HEK293 (cell line): ENCODE results near the gene MCRIP2.

ENCODE experiments used
- MZF1 ChIP-seq: fragments of 450-650 bp; formaldehyde crosslinking; IDR thresholded peaks from 2 replicates; pipeline ENCODE4 v1.5.1; 2017; ENCODE audit warnings: missing biosample characterization, missing genetic modification characterization, borderline replicate concordance
- OSR2 ChIP-seq: fragments of 450-650 bp; formaldehyde crosslinking; IDR thresholded peaks from 2 replicates; pipeline ENCODE4 v1.5.1; 2016; ENCODE audit warnings: missing biosample characterization, missing genetic modification characterization
- OVOL3 ChIP-seq: fragments of 450-650 bp; formaldehyde crosslinking; IDR thresholded peaks from 2 replicates; pipeline ENCODE4 v1.5.1; 2016; ENCODE audit warnings: missing biosample characterization, missing genetic modification characterization
- SP2 ChIP-seq: fragments of 450-650 bp; formaldehyde crosslinking; IDR thresholded peaks from 2 replicates; pipeline ENCODE4 v1.5.1; 2016; ENCODE audit warnings: missing biosample characterization, missing genetic modification characterization
- ZBTB1 ChIP-seq: fragments of 450-650 bp; formaldehyde crosslinking; IDR thresholded peaks from 2 replicates; pipeline ENCODE4 v1.5.1; 2016; ENCODE audit warnings: missing biosample characterization, missing genetic modification characterization
- ZBTB17 ChIP-seq: fragments of 450-650 bp; formaldehyde crosslinking; IDR thresholded peaks from 2 replicates; pipeline ENCODE4 v1.5.1; 2016; ENCODE audit warnings: missing biosample characterization, missing genetic modification characterization
- ZBTB21 ChIP-seq: fragments of 450-650 bp; formaldehyde crosslinking; IDR thresholded peaks from 2 replicates; pipeline ENCODE4 v1.5.1; 2017; ENCODE audit warnings: missing biosample characterization, missing genetic modification characterization
- ZBTB48 ChIP-seq: fragments of 450-650 bp; formaldehyde crosslinking; IDR thresholded peaks from 2 replicates; pipeline ENCODE4 v1.5.1; 2016; ENCODE audit warnings: missing biosample characterization, missing genetic modification characterization
- ZNF112 ChIP-seq: fragments of 450-650 bp; formaldehyde crosslinking; IDR thresholded peaks from 2 replicates; pipeline ENCODE4 v1.5.0; 2017; ENCODE audit warnings: missing biosample characterization, missing genetic modification characterization
- ZNF138 ChIP-seq: fragments of 450-650 bp; formaldehyde crosslinking; IDR thresholded peaks from 2 replicates; pipeline ENCODE4 v1.5.1; 2016; ENCODE audit warnings: missing biosample characterization, missing genetic modification characterization, borderline replicate concordance
- ZNF140 ChIP-seq: fragments of 450-650 bp; formaldehyde crosslinking; IDR thresholded peaks from 2 replicates; pipeline ENCODE4 v1.5.1; 2016; ENCODE audit warnings: missing biosample characterization, missing genetic modification characterization
- ZNF146 ChIP-seq: fragments of 450-650 bp; formaldehyde crosslinking; IDR thresholded peaks from 2 replicates; pipeline ENCODE4 v1.5.1; 2016; ENCODE audit warnings: missing biosample characterization, missing genetic modification characterization
- ZNF302 ChIP-seq: fragments of 450-650 bp; formaldehyde crosslinking; IDR thresholded peaks from 2 replicates; pipeline ENCODE4 v1.5.1; 2016; ENCODE audit warnings: missing biosample characterization, missing genetic modification characterization, low read depth
- ZNF416 ChIP-seq: fragments of 450-650 bp; formaldehyde crosslinking; IDR thresholded peaks from 2 replicates; pipeline ENCODE4 v1.5.1; 2016; ENCODE audit warnings: missing biosample characterization, missing genetic modification characterization
- ZNF426 ChIP-seq: fragments of 450-650 bp; formaldehyde crosslinking; IDR thresholded peaks from 2 replicates; pipeline ENCODE4 v1.5.1; 2017; ENCODE audit warnings: missing biosample characterization, missing genetic modification characterization, mild to moderate bottlenecking, inconsistent platforms, moderate library complexity
- ZNF514 ChIP-seq: fragments of 450-650 bp; formaldehyde crosslinking; IDR thresholded peaks from 2 replicates; pipeline ENCODE4 v1.5.1; 2016; ENCODE audit warnings: missing biosample characterization, missing genetic modification characterization
- ZNF544 ChIP-seq: fragments of 450-650 bp; formaldehyde crosslinking; IDR thresholded peaks from 2 replicates; pipeline ENCODE4 v1.5.0; 2017; ENCODE audit warnings: missing biosample characterization, missing genetic modification characterization
- ZNF585B ChIP-seq: fragments of 450-650 bp; formaldehyde crosslinking; IDR thresholded peaks from 2 replicates; pipeline ENCODE4 v1.5.1; 2016; ENCODE audit warnings: missing biosample characterization, missing genetic modification characterization
- ZNF621 ChIP-seq: fragments of 450-650 bp; formaldehyde crosslinking; IDR thresholded peaks from 2 replicates; pipeline ENCODE4 v1.5.1; 2017; ENCODE audit warnings: missing biosample characterization, missing genetic modification characterization
- ZNF658 ChIP-seq: fragments of 450-650 bp; formaldehyde crosslinking; IDR thresholded peaks from 2 replicates; pipeline ENCODE4; 2016; ENCODE audit warnings: missing biosample characterization, missing genetic modification characterization
- ZNF76 ChIP-seq: fragments of 450-650 bp; formaldehyde crosslinking; IDR thresholded peaks from 2 replicates; pipeline ENCODE4; 2016; ENCODE audit warnings: low read depth, missing biosample characterization, missing genetic modification characterization, borderline replicate concordance
- ZNF768 ChIP-seq: fragments of 450-650 bp; formaldehyde crosslinking; IDR thresholded peaks from 2 replicates; pipeline ENCODE4 v1.5.1; 2018; ENCODE audit warnings: missing biosample characterization, mild to moderate bottlenecking, missing genetic modification characterization
- ZNF785 ChIP-seq: fragments of 450-650 bp; formaldehyde crosslinking; IDR thresholded peaks from 2 replicates; pipeline ENCODE4 v1.5.1; 2016; ENCODE audit warnings: missing biosample characterization, missing genetic modification characterization
- ZNF791 ChIP-seq: fragments of 450-650 bp; formaldehyde crosslinking; IDR thresholded peaks from 2 replicates; pipeline ENCODE4 v1.5.1; 2016; ENCODE audit warnings: missing biosample characterization, missing genetic modification characterization
- ZNF792 ChIP-seq: fragments of 450-650 bp; formaldehyde crosslinking; IDR thresholded peaks from 2 replicates; pipeline ENCODE4 v1.5.1; 2016; ENCODE audit warnings: missing biosample characterization, missing genetic modification characterization
- ZSCAN30 ChIP-seq: fragments of 450-650 bp; IDR thresholded peaks from 2 replicates; pipeline ENCODE4 v1.5.1; 2018; ENCODE audit warnings: missing biosample characterization, mild to moderate bottlenecking, missing genetic modification characterization, moderate library complexity
- TF ChIP-seq, protein P1 (sequence below): fragments of 450-650 bp; formaldehyde crosslinking; IDR thresholded peaks from 2 replicates; pipeline ENCODE4 v1.5.1; 2016; ENCODE audit warnings: missing biosample characterization, missing genetic modification characterization
- TF ChIP-seq, protein P2 (sequence below): fragments of 450-650 bp; formaldehyde crosslinking; IDR thresholded peaks from 2 replicates; pipeline ENCODE4 v1.5.1; 2017; ENCODE audit warnings: missing biosample characterization, missing genetic modification characterization
- TF ChIP-seq, protein P3 (sequence below): fragments of 450-650 bp; formaldehyde crosslinking; IDR thresholded peaks from 2 replicates; pipeline ENCODE4 v1.5.1; 2016; ENCODE audit warnings: missing biosample characterization, missing genetic modification characterization
- TF ChIP-seq, protein P4 (sequence below): fragments of 450-650 bp; formaldehyde crosslinking; IDR thresholded peaks from 2 replicates; pipeline ENCODE4 v1.5.1; 2016; ENCODE audit warnings: missing biosample characterization, missing genetic modification characterization
- TF ChIP-seq, protein P5 (sequence below): fragments of 450-650 bp; formaldehyde crosslinking; IDR thresholded peaks from 2 replicates; pipeline ENCODE4 v1.5.1; 2017; ENCODE audit warnings: missing biosample characterization, missing genetic modification characterization
- TF ChIP-seq, protein P6 (sequence below): fragments of 450-650 bp; formaldehyde crosslinking; IDR thresholded peaks from 2 replicates; pipeline ENCODE4 v1.5.1; 2017; ENCODE audit warnings: missing biosample characterization, missing genetic modification characterization

The MCRIP2 gene

DNA sequence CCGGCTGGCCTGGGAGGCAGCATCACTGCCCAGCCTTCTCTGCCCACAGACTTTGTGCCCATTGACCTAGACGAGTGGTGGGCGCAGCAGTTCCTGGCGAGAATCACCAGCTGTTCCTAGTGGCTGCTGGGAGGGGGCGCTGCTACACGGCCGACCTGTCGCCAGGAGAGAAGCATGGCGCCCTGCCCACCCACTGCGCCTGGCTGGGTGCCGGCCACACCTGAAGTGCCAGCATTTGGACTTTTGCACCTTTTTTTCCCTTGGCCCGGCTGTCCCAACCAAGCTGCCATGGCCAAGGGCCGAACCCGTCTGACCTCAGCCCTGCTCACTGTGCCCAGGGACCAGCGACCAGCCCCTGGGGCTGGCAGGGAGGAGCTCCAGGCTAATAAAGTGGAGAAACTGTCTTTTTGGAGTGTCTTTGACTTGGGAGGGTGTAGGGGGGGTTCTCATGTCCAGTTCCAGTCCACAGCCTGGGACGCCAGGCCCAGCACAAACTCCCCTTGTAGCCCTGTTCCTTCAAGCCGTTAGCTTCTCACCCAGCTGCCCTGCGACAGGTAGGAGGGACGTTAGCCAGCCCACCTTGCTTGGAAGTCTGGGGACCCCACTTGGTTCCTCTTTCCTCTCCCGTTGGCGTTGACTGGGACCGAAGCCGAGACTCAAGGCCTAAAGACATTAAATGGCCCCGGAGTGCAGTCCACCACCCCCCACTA lies 6.6 kb downstream of the MCRIP2 start (continued):
- no peak for TF ChIP-seq ZNF621 (tag by site-specific recombination)
- TF ChIP-seq, protein P1, sequence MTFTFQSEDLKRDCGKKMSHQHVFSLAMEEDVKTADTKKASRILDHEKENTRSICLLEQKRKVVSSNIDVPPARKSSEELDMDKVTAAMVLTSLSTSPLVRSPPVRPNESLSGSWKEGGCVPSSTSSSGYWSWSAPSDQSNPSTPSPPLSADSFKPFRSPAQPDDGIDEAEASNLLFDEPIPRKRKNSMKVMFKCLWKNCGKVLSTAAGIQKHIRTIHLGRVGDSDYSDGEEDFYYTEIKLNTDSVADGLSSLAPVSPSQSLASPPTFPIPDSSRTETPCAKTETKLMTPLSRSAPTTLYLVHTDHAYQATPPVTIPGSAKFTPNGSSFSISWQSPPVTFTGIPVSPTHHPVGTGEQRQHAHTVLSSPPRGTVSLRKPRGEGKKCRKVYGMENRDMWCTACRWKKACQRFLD (tag by site-specific recombination) = no peak
- TF ChIP-seq ZNF112 (tag by site-specific recombination) = no peak
- TF ChIP-seq ZNF658 (tag by site-specific recombination) = no peak
- TF ChIP-seq, protein P2, sequence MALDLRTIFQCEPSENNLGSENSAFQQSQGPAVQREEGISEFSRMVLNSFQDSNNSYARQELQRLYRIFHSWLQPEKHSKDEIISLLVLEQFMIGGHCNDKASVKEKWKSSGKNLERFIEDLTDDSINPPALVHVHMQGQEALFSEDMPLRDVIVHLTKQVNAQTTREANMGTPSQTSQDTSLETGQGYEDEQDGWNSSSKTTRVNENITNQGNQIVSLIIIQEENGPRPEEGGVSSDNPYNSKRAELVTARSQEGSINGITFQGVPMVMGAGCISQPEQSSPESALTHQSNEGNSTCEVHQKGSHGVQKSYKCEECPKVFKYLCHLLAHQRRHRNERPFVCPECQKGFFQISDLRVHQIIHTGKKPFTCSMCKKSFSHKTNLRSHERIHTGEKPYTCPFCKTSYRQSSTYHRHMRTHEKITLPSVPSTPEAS = no peak
- TF ChIP-seq, protein P3, sequence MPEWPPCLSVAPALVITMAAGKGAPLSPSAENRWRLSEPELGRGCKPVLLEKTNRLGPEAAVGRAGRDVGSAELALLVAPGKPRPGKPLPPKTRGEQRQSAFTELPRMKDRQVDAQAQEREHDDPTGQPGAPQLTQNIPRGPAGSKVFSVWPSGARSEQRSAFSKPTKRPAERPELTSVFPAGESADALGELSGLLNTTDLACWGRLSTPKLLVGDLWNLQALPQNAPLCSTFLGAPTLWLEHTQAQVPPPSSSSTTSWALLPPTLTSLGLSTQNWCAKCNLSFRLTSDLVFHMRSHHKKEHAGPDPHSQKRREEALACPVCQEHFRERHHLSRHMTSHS (tag by site-specific recombination) = no peak
- TF ChIP-seq, protein P4, sequence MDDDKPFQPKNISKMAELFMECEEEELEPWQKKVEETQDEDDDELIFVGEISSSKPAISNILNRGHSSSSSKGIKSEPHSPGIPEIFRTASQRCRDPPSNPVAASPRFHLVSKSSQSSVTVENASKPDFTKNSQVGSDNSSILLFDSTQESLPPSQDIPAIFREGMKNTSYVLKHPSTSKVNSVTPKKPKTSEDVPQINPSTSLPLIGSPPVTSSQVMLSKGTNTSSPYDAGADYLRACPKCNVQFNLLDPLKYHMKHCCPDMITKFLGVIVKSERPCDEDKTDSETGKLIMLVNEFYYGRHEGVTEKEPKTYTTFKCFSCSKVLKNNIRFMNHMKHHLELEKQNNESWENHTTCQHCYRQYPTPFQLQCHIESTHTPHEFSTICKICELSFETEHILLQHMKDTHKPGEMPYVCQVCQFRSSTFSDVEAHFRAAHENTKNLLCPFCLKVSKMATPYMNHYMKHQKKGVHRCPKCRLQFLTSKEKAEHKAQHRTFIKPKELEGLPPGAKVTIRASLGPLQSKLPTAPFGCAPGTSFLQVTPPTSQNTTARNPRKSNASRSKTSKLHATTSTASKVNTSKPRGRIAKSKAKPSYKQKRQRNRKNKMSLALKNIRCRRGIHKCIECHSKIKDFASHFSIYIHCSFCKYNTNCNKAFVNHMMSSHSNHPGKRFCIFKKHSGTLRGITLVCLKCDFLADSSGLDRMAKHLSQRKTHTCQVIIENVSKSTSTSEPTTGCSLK = no peak
- no peak for TF ChIP-seq ZNF426 (tag by site-specific recombination)
- TF ChIP-seq MZF1 (tag by site-specific recombination) = no peak
- no peak for TF ChIP-seq ZNF585B (tag by site-specific recombination)
- no peak for TF ChIP-seq SP2
- no peak for TF ChIP-seq ZNF791
- no peak for TF ChIP-seq ZBTB21 (tag by site-specific recombination)
- no peak for TF ChIP-seq ZNF792
- TF ChIP-seq ZSCAN30 (tag by site-specific recombination) = 0 out of 2 replicates have a peak, but pooled peaks have one; percentile 47
- no peak for TF ChIP-seq ZNF768 (tag by site-specific recombination)
- TF ChIP-seq ZBTB17 = no peak
- TF ChIP-seq, protein P5, sequence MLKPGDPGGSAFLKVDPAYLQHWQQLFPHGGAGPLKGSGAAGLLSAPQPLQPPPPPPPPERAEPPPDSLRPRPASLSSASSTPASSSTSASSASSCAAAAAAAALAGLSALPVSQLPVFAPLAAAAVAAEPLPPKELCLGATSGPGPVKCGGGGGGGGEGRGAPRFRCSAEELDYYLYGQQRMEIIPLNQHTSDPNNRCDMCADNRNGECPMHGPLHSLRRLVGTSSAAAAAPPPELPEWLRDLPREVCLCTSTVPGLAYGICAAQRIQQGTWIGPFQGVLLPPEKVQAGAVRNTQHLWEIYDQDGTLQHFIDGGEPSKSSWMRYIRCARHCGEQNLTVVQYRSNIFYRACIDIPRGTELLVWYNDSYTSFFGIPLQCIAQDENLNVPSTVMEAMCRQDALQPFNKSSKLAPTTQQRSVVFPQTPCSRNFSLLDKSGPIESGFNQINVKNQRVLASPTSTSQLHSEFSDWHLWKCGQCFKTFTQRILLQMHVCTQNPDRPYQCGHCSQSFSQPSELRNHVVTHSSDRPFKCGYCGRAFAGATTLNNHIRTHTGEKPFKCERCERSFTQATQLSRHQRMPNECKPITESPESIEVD (tag by site-specific recombination) = no peak
- TF ChIP-seq ZNF140 (tag by site-specific recombination) = no peak
- TF ChIP-seq ZNF416 (tag by site-specific recombination) = no peak
- TF ChIP-seq ZNF138 (tag by site-specific recombination) = no peak
- no peak for TF ChIP-seq ZNF76 (tag by site-specific recombination)
- no peak for TF ChIP-seq ZNF544
- TF ChIP-seq ZNF514 (tag by site-specific recombination) = no peak
- TF ChIP-seq OVOL3 = no peak
- no peak for TF ChIP-seq ZBTB1
- TF ChIP-seq ZNF785 (tag by site-specific recombination) = 0 out of 2 replicates have a peak, but pooled peaks have one; percentile 20
- TF ChIP-seq ZNF302 (tag by site-specific recombination) = no peak
- TF ChIP-seq OSR2 (tag by site-specific recombination) = no peak
- TF ChIP-seq, protein P6, sequence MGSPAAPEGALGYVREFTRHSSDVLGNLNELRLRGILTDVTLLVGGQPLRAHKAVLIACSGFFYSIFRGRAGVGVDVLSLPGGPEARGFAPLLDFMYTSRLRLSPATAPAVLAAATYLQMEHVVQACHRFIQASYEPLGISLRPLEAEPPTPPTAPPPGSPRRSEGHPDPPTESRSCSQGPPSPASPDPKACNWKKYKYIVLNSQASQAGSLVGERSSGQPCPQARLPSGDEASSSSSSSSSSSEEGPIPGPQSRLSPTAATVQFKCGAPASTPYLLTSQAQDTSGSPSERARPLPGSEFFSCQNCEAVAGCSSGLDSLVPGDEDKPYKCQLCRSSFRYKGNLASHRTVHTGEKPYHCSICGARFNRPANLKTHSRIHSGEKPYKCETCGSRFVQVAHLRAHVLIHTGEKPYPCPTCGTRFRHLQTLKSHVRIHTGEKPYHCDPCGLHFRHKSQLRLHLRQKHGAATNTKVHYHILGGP (tag by site-specific recombination) = no peak
- TF ChIP-seq ZBTB48 = peak; percentile 39; the same call in 1 of the 2 replicates
- TF ChIP-seq ZNF146 = no peak
